ENCODE measurements around the gene ECEL1. TPM values are rescaled to one million over a fixed set of nuclear protein-coding genes. Genes with fewer than 3 reads are reported as not detected.
A peak's percentile ranks its signal among the peaks of the same experiment; 100 is the strongest.

The ECEL1 gene
- total RNA-seq, 1 donor = not detected

DNA sequence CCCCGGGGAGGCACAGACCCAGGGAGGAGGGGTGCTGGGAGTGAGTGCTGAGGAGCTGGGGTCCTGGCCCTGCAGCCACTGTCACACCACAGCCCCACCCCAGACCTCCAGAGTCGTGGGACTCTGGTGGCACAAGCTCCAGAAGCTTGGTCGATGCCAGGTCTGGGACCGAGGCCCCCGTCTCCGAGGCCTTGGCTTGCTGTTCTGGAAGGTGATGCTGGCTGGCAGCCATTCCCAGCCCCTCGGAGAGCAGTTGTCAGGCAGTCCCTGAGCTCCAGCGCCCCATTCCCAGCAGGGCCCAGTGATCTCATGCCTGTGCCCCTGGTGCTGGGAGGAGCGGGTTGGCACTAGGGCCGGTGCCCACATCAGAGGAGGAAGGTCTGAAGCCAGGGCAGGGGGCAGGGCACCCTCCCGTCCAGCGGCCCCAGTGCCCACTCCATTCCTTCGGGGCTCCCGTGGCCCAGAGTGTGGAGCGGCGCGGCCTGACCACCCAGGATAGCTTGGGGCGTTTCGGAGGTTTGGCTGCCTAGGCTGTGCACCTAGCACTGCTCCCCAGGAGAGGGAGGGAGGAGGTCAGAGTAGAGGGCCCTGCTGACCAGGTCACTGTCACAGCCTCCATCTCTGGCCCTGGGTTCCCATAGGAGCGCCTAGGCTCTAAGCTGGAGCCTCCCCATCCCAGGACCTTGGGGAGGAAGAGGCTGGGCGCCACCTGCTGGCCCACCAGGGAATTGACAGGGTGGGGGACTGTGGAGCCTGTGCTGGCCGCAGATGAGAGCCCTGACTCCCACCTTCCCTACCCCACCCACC lies 48.5 kb downstream of the ECEL1 start:
- H3K4me3 ChIP-seq (ENCODE audit: low read depth, low read length) = no peak overlapping the region
- peak; percentile 14 for DNase-seq (ENCODE audit: low read depth)
- TF ChIP-seq, protein P1, sequence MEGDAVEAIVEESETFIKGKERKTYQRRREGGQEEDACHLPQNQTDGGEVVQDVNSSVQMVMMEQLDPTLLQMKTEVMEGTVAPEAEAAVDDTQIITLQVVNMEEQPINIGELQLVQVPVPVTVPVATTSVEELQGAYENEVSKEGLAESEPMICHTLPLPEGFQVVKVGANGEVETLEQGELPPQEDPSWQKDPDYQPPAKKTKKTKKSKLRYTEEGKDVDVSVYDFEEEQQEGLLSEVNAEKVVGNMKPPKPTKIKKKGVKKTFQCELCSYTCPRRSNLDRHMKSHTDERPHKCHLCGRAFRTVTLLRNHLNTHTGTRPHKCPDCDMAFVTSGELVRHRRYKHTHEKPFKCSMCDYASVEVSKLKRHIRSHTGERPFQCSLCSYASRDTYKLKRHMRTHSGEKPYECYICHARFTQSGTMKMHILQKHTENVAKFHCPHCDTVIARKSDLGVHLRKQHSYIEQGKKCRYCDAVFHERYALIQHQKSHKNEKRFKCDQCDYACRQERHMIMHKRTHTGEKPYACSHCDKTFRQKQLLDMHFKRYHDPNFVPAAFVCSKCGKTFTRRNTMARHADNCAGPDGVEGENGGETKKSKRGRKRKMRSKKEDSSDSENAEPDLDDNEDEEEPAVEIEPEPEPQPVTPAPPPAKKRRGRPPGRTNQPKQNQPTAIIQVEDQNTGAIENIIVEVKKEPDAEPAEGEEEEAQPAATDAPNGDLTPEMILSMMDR (IDR thresholded peaks at IDR 0.05; ENCODE audit: insufficient read depth, low read length) = peak; percentile 44

DNA sequence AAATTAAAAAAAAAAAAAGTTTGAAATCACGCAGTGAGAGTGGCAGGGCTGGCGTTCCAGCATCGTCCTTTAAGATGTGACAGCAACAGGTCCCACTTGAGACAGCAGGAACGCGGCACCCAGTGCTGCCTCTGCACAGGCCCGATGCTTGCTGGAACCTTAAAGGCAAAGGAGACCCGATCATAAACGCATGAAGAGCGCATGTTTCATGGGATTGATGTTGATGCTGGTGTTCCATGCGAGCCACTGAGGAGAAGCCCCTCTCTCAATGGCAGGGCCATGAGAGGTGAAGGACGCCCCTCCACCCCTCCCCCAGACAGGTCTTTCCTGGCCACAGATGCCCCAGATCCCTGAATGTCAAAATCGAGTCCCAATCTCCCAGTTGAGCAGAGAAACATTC lies 49.5 kb downstream of the ECEL1 start:
- TF ChIP-seq, protein P1 (IDR thresholded peaks at IDR 0.05; ENCODE audit: insufficient read depth, low read length) = no peak
- H3K4me3 ChIP-seq (ENCODE audit: low read depth, low read length) = no peak overlapping the region
- DNase-seq (ENCODE audit: low read depth) = no peak

DNA sequence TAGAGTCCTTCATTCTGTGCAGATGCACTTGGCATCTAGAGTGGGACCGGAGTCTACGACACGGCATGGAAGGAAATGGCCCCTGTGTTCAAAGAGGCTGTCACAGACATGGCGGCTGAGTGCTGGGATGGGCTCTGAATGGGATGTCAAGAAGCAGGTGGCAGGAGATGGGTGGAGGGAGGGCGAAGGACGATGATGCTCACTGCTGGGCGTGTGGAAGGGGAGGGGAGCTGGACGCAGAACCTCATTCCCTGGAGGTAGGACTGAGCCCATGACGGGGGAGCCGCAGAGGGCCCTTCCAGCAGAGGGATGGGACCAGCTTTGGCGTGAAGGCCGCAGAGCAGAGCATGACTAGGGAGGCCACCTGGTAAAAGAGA lies 50.5 kb downstream of the ECEL1 start:
- TF ChIP-seq, protein P1 (IDR thresholded peaks at IDR 0.05; ENCODE audit: insufficient read depth, low read length) = no peak
- DNase-seq (ENCODE audit: low read depth) = no peak
- no peak overlapping the region for H3K4me3 ChIP-seq (ENCODE audit: low read depth, low read length)

DNA sequence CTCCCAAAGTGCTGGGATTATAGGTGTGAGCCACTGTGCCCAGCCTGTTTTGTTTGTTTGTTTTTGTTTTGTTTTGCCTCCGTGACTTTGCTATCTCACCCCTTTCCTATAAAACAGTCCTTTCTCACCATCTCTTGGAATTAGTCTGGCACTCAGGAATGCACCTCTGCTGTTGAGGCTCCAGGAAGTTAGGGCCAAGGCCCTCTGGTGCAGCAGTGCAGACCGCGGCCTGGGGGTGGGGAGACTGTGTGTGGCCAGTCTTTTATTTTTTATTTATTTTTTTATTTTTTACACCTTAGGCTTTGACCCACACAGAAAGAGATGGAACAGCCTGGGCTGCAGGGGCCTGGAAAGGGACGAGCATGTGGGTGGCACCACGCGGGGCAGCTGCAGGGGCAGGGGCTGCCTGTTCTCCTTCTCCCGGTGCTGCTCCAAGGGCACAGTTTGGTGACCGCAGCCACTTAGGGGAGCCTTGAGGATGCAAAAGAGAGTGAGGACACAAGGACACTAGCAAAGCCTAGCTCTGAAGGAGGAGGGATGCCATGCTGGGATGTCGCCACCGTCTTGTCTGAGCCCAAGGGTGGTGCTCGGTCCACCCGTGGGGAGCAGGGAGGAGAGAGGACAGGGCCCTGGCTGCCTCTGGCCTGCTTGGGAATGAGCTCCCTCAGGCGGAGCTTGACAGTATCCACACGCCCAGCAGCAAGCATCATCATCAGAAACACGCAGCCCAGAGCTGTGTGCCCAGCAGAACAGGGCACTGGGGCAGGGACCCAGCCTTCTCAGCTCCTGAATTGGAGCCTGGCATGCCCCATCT lies 51.0 kb downstream of the ECEL1 start:
- TF ChIP-seq, protein P1 (IDR thresholded peaks at IDR 0.05; ENCODE audit: insufficient read depth, low read length) = no peak
- H3K4me3 ChIP-seq (ENCODE audit: low read depth, low read length) = no peak overlapping the region
- DNase-seq (ENCODE audit: low read depth) = no peak

DNA sequence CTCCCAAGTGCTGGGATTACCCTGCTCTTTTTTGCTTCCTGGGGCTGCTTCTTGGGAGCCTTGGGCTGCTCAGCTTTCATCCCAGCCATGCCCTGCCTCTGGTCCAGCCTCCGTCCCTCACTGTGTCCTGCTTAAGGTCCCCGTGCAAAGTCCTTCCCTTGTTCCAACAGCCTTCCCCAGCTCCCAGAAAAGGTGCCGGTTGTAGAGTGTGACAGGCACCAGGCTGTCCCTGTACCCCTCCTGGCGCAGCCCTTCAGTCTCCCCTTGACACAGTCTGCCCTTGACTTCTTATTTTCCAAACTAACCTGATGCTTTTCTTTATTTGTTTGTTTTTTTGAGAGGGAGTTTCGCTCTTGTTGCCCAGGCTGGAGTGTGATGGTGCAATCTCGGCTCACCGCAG lies 51.8 kb downstream of the ECEL1 start:
- TF ChIP-seq, protein P1 (IDR thresholded peaks at IDR 0.05; ENCODE audit: insufficient read depth, low read length) = no peak
- no peak overlapping the region for H3K4me3 ChIP-seq (ENCODE audit: low read depth, low read length)
- DNase-seq (ENCODE audit: low read depth) = no peak

DNA sequence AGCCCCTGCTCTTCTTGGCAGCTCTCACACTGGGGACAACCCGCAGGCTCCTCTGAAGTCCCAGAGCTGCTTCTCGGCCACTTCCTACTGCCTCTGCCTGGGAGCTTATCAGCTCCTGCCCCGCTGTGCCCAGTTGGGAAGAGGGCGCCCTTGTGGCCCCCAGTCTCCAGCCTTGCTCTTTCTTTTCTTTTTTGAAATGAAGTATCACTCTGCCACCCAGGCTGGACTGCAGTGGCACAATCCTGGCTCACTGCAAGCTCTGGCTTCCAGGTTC lies 52.3 kb downstream of the ECEL1 start:
- TF ChIP-seq, protein P1 (IDR thresholded peaks at IDR 0.05; ENCODE audit: insufficient read depth, low read length) = no peak

More for the DNA sequence above, 52.3 kb downstream of the ECEL1 start:
- H3K4me3 ChIP-seq (ENCODE audit: low read depth, low read length) = no peak overlapping the region
- no peak for DNase-seq (ENCODE audit: low read depth)

All from fibroblast of the aortic adventitia (primary cell).